HL-60/S4 (cell line): ENCODE measurements around the gene GPRC5B.

Experiments used
- in situ Hi-C: fragments of 300-500 bp; cut with MboI; formaldehyde crosslinking; loops from 2 replicates; pipeline ENCODE4 v1.14.3; 2022; ENCODE audit warnings: low sequenced_read_pairs

GPRC5B gene

GRCh38 chr16:19898924-19899604, 14.4 kb upstream of the GPRC5B start:
- in situ Hi-C loops = loop anchor here (5.0 to 25.0 kb wide), 2 partner anchors 483 to 512 kb away; no protein-coding TSS in a partner anchor

GRCh38 chr16:19898166-19898565, 13.5 kb upstream of the GPRC5B start:
- in situ Hi-C loops = loop anchor here (5.0 to 25.0 kb wide), 2 partner anchors 484 to 511 kb away; no protein-coding TSS in a partner anchor

- in situ Hi-C loops = loop anchor here (5.0 to 25.0 kb wide), 2 partner anchors 485 to 510 kb away; no protein-coding TSS in a partner anchor
Measured at GRCh38 chr16:19896951-19897350, 12.3 kb upstream of the GPRC5B start.

GRCh38 chr16:19894586-19894985, 9.9 kb upstream of the GPRC5B start:
- in situ Hi-C loops = loop anchor here (25.0 kb wide), 1 partner anchor 507 kb away; no protein-coding TSS in a partner anchor

- in situ Hi-C loops = loop anchor here (25.0 kb wide), 1 partner anchor 506 kb away; no protein-coding TSS in a partner anchor
Measured at GRCh38 chr16:19892902-19893301, 8.3 kb upstream of the GPRC5B start.

GRCh38 chr16:19890901-19891300, 6.3 kb upstream of the GPRC5B start:
- in situ Hi-C loops = loop anchor here (25.0 kb wide), 1 partner anchor 504 kb away; no protein-coding TSS in a partner anchor

GRCh38 chr16:19888834-19889233, 4.2 kb upstream of the GPRC5B start:
- in situ Hi-C loops = loop anchor here (10.0 to 25.0 kb wide), 2 partner anchors 284 to 502 kb away; no protein-coding TSS in a partner anchor

GRCh38 chr16:19886073-19886941, 1.7 kb upstream of the GPRC5B start:
- in situ Hi-C loops = loop anchor here (10.0 to 25.0 kb wide), 2 partner anchors 282 to 499 kb away; no protein-coding TSS in a partner anchor

GRCh38 chr16:19885451-19886072, 914 bp upstream of the GPRC5B start:
- in situ Hi-C loops = loop anchor here (10.0 to 25.0 kb wide), 2 partner anchors 281 to 498 kb away; no protein-coding TSS in a partner anchor

- in situ Hi-C loops = loop anchor here (10.0 to 25.0 kb wide), 2 partner anchors 279 to 497 kb away; no protein-coding TSS in a partner anchor
Measured at GRCh38 chr16:19883966-19884485, 622 bp downstream of the GPRC5B start.

- in situ Hi-C loops = loop anchor here (10.0 to 25.0 kb wide), 2 partner anchors 279 to 496 kb away; no protein-coding TSS in a partner anchor
Measured at GRCh38 chr16:19883296-19883965, 1.2 kb downstream of the GPRC5B start.

- in situ Hi-C loops = loop anchor here (10.0 to 25.0 kb wide), 2 partner anchors 278 to 495 kb away; no protein-coding TSS in a partner anchor
Measured at GRCh38 chr16:19882646-19883045, 2.0 kb downstream of the GPRC5B start.

- in situ Hi-C loops = loop anchor here (10.0 to 25.0 kb wide), 2 partner anchors 277 to 495 kb away; no protein-coding TSS in a partner anchor
Measured at GRCh38 chr16:19882186-19882585, 2.5 kb downstream of the GPRC5B start.

- in situ Hi-C loops = loop anchor here (10.0 to 25.0 kb wide), 2 partner anchors 277 to 494 kb away; no protein-coding TSS in a partner anchor
Measured at GRCh38 chr16:19881783-19882182, 2.9 kb downstream of the GPRC5B start.

GRCh38 chr16:19881028-19881427, 3.6 kb downstream of the GPRC5B start:
- in situ Hi-C loops = loop anchor here (10.0 to 25.0 kb wide), 2 partner anchors 276 to 494 kb away; no protein-coding TSS in a partner anchor

- in situ Hi-C loops = loop anchor here (25.0 kb wide), 1 partner anchor 492 kb away; no protein-coding TSS in a partner anchor
Measured at GRCh38 chr16:19879241-19879792, 5.3 kb downstream of the GPRC5B start.

GRCh38 chr16:19878757-19879156, 5.9 kb downstream of the GPRC5B start:
- in situ Hi-C loops = loop anchor here (25.0 kb wide), 1 partner anchor 491 kb away; no protein-coding TSS in a partner anchor

- in situ Hi-C loops = loop anchor here (25.0 kb wide), 1 partner anchor 489 kb away; no protein-coding TSS in a partner anchor
Measured at GRCh38 chr16:19876501-19877059, 8.1 kb downstream of the GPRC5B start.
